Activated CD8-positive, alpha-beta T cell treated with anti-CD3 and anti-CD28 coated beads, Interleukin-2, amount 10 ng/mL, durations not matched to agents 7 days and 5 days (primary cell): ENCODE data around the gene LOXL3. TPM values are rescaled to one million over a fixed set of nuclear protein-coding genes. Genes with fewer than 3 reads are reported as not detected.
"Not testable (repeated sequence)": the region's sequence is repeated elsewhere in the genome, so short reads cannot be mapped to it uniquely, and the experiment has no call there.

Experiments used
- ATAC-seq: fragments of 150-1000 bp; cut with Tn5 transposase; one replicate; pipeline ENCODE4 v1.10.0; 2021; ENCODE audit warnings: moderate library complexity
- CTCF ChIA-PET: fragments of 350-600 bp; sonication (Branson Sonifier 250); formaldehyde crosslinking; loops from one replicate; lab custom pipeline; 2021; ENCODE audit warnings: antibody characterized with exemption; lab: Charles Lee
- POLR2A ChIA-PET: fragments of 350-600 bp; sonication (Branson Sonifier 250); formaldehyde crosslinking; loops from one replicate; lab custom pipeline; 2021; ENCODE audit warnings: antibody characterized with exemption; lab: Charles Lee
- DNase-seq: peaks from one replicate; pipeline ENCODE4 v3.0.0-alpha.2; 2020
- H3K27ac Mint-ChIP-seq: one replicate; pipeline ENCODE4 v1.8.0; 2021; ENCODE audit warnings: mild to moderate bottlenecking, mixed read lengths
- H3K27me3 Mint-ChIP-seq: one replicate; pipeline ENCODE4 v1.8.0; 2021; ENCODE audit warnings: low read depth, mixed read lengths
- H3K36me3 Mint-ChIP-seq: one replicate; pipeline ENCODE4 v1.8.0; 2021; ENCODE audit warnings: low read depth, mixed read lengths
- H3K4me1 Mint-ChIP-seq: one replicate; pipeline ENCODE4 v1.8.0; 2021; ENCODE audit warnings: low read depth, mixed read lengths
- H3K4me3 Mint-ChIP-seq: one replicate; pipeline ENCODE4 v1.8.0; 2021; ENCODE audit warnings: mild to moderate bottlenecking, mixed read lengths
- H3K9me3 Mint-ChIP-seq: one replicate; pipeline ENCODE4 v1.8.0; 2022; ENCODE audit warnings: mixed read lengths; ENCODE audit not compliant: insufficient read depth
- total RNA-seq, 2 experiments: library from RNA; stranded (reverse); gene quantifications; one replicate each; pipeline ENCODE4 v1.2.3, GENCODE V29; 2021

LOXL3 gene
- total RNA-seq, 2 experiments from 2014 or later: 0.21 to 0.23 TPM

DNA sequence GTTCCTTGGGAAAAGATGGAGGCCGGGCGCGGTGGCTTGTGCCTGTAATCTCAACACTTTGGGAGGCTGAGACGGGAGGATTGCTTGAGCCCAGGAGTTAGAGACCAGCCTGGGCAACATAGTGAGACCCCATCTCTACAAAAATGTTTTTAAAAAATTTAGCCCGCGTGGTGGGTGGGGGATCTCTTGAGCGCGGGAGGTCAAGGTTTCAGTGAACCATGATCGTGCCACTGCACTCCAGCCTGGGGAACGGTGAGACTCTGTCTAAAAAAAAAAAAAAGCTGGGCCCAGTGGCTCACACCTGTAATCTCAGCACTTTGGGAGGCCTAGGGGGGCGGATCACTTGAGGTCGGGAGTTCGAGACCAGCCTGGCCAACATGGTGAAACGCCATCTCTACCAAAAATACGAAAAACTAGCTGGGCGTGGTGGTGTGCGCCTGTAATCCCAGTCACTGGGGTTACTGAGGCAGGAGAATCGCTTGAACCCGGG is 70.0 kb downstream of the LOXL3 start:
- Mint-ChIP-seq H3K27ac (peak overlapping the region; percentile 100), H3K4me1 (peaks cover 41% of the 10 kb centered on the region), H3K4me3 (peak overlapping the region; percentile 100), H3K36me3 (peaks cover 43% of the 10 kb centered on the region)
- not testable (repeated sequence) for H3K27me3 Mint-ChIP-seq, H3K9me3 Mint-ChIP-seq, DNase-seq, ATAC-seq
- ChIA-PET CTCF (interaction anchor here (1.0 to 7.0 kb wide), 17 partner anchors 9 to 118 kb away, joined by 3 to 101 read pairs (median 11); partner anchors contain the start of genes AUP1, HTRA2, INO80B and LBX2), POLR2A (interaction anchor here (0.6 to 4.1 kb wide), 9 partner anchors 9 to 1307 kb away, joined by 3 to 39 read pairs (median 11); partner anchors contain the start of genes AUP1, HTRA2, INO80B and MOGS)

DNA sequence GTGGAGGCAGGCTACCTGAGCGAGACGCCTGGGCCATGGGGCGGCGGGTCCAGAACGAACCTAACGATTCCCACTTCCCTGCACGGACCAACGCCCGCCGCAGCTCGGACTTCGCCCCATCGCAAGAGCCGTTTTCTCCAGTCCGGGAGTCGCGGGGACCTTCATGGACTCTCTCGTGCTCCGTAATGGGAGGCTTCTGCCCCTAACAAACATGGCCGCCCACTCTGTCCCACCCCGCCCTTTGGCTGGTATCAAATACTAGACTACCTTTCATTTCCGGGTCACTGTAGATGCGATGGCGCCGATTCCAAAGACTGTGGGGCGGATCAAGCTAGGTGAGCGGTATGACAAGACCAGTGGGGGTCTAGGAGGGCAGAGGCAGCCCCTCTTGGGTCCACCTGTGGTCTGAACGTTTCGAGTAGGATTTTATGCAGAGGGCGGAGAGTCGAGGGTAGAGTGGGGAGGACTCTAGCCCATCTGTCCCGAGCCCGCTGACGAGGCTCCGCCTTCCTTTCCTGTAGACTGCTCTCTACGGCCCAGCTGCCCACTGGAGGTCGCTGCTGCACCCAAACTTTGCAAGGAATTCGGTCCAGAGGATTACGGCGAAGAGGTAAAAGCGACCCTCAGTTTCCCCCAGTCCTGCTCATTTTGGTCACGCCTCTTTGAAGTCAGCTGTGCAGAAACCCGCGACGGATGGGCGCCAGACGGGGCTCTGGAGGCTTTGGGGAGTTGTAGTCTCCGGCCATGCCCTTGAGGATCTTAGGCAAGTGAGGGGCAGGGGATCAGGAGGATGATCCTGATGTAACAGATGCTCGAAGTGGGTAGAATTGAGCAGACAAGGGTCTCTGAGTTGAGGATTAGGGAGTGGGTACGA is 70.7 kb downstream of the LOXL3 start, which contains the start of the genes CCDC142 and TTC31:
Gene CCDC142 (minus strand): TSS at position 198 of the 874 bp plus-strand sequence. CDS start 161 bp downstream, at position 37.
Gene TTC31 (plus strand): TSS at position 281 of the 874 bp plus-strand sequence. CDS start 15 bp downstream, at position 296.
- Mint-ChIP-seq H3K27me3 (no peaks in the 10 kb centered on the region), H3K27ac (peak within 1 kb of the TSS; percentile 100), H3K4me1 (peaks cover 41% of the 10 kb centered on the region), H3K9me3 (no peaks in the 10 kb centered on the region), H3K36me3 (peaks cover 43% of the 10 kb centered on the region), H3K4me3 (peak within 1 kb of the TSS; percentile 100)
- ATAC-seq (peak; percentile 95), DNase-seq (peak; percentile 97)
- POLR2A ChIA-PET: interaction anchor here (0.6 to 4.1 kb wide), 16 partner anchors 8 to 1306 kb away, joined by 3 to 39 read pairs (median 6); partner anchors contain the start of genes AUP1, DQX1, HTRA2 and INO80B
- CTCF ChIA-PET: interaction anchor here (0.8 to 7.0 kb wide), 26 partner anchors 9 to 119 kb away, joined by 3 to 101 read pairs (median 7); partner anchors contain the start of genes AUP1, DQX1, HTRA2 and INO80B

Other genes starting within 250 kb of the LOXL3 start
- gene SLC4A5, start 210.5 kb downstream of the LOXL3 start, total RNA-seq: 1 to 10 TPM; 1.6 to 2.8 TPM
- 100 to 1,000 TPM; 112 to 115 TPM for gene DCTN1, start 173.6 kb downstream of the LOXL3 start, total RNA-seq
- gene C2orf81, start 132.3 kb downstream of the LOXL3 start, total RNA-seq: 1 to 10 TPM; 1.5 TPM
- 10 to 100 TPM; 93.7 to 96.9 TPM for gene WDR54, start 132.2 kb downstream of the LOXL3 start, total RNA-seq
- gene RTKN, start 112.0 kb downstream of the LOXL3 start, total RNA-seq: under 1 TPM; 0.37 to 0.57 TPM
- 10 to 100 TPM; 25.7 to 29.1 TPM for gene INO80B, start 98.9 kb downstream of the LOXL3 start, total RNA-seq
- gene WBP1, start 95.5 kb downstream of the LOXL3 start, total RNA-seq: 10 to 100 TPM; 34.0 to 34.3 TPM
- 10 to 100 TPM; 52.4 to 56.3 TPM for gene MOGS, start 88.6 kb downstream of the LOXL3 start, total RNA-seq
- gene MRPL53, start 81.3 kb downstream of the LOXL3 start, total RNA-seq: 10 to 100 TPM; 95.7 to 96.2 TPM
- 10 to 100 TPM; 22.5 to 26.7 TPM for gene CCDC142, start 70.9 kb downstream of the LOXL3 start, total RNA-seq
- gene TTC31, start 70.9 kb downstream of the LOXL3 start, total RNA-seq: 10 to 100 TPM; 38.3 to 40.0 TPM
- gene LBX2, start 54.3 kb downstream of the LOXL3 start, total RNA-seq: under 1 TPM; 0.32 to 0.68 TPM
- gene PCGF1, start 46.2 kb downstream of the LOXL3 start, total RNA-seq: 10 to 100 TPM; 20.3 to 28.5 TPM
- gene TLX2, start 39.5 kb downstream of the LOXL3 start, total RNA-seq: under 1 TPM; 0.34 to 0.44 TPM
- under 1 TPM; 0.18 TPM for gene DQX1, start 27.7 kb downstream of the LOXL3 start, total RNA-seq
- 100 to 1,000 TPM; 119 to 123 TPM for gene AUP1, start 24.2 kb downstream of the LOXL3 start, total RNA-seq
- 10 to 100 TPM; 48.0 to 49.4 TPM for gene HTRA2, start 24.0 kb downstream of the LOXL3 start, total RNA-seq
- 10 to 100 TPM; 32.4 to 35.9 TPM for gene DOK1, start 778 bp upstream of the LOXL3 start, total RNA-seq
- gene M1AP, start 94.4 kb upstream of the LOXL3 start, total RNA-seq: not detected
- gene SEMA4F, start 100.3 kb upstream of the LOXL3 start, total RNA-seq: 1 to 10 TPM; 5.8 to 6.4 TPM